Skeletal muscle cell (primary cell): ENCODE data around the gene ANKHD1.

Source experiments
- DNase-seq: peaks from one replicate; pipeline ENCODE4 v3.0.0-alpha.2; 2010; ENCODE audit warnings: low read depth
- H3K4me3 ChIP-seq: 2 replicates; pipeline ENCODE4 v1.5.1; 2011; ENCODE audit warnings: low read depth, mild to moderate bottlenecking, control low read depth, low read length, moderate library complexity

ANKHD1 gene

GRCh38 chr5:140555747-140556312, 154.2 kb downstream of the ANKHD1 start:
- peak overlapping the region; percentile 85 for H3K4me3 ChIP-seq
- no peak for DNase-seq

GRCh38 chr5:140556438-140556837, 154.8 kb downstream of the ANKHD1 start:
- DNase-seq, result no peak
- peak overlapping the region; percentile 85 for H3K4me3 ChIP-seq

GRCh38 chr5:140557136-140557805, 155.6 kb downstream of the ANKHD1 start, which contains the start of gene SRA1:
TSS of gene SRA1 (minus strand) at chr5:140557473. CDS start at chr5:140557452, 21 bp downstream.
- peak; percentile 59 for DNase-seq
- H3K4me3 ChIP-seq, result peak within 1 kb of the TSS; percentile 85

- no peak for DNase-seq
- H3K4me3 ChIP-seq, result no peak overlapping the region
Measured at GRCh38 chr5:140557965-140558364, 156.3 kb downstream of the ANKHD1 start.

- H3K4me3 ChIP-seq, result no peak overlapping the region
- DNase-seq, result no peak
Measured at GRCh38 chr5:140558542-140558941, 156.9 kb downstream of the ANKHD1 start.

- no peak for DNase-seq
- H3K4me3 ChIP-seq, result no peak overlapping the region
Measured at GRCh38 chr5:140560227-140560626, 158.6 kb downstream of the ANKHD1 start.

- H3K4me3 ChIP-seq, result no peak overlapping the region
- DNase-seq, result no peak
Measured at GRCh38 chr5:140561753-140562523, 160.3 kb downstream of the ANKHD1 start.

- no peak for DNase-seq
- peak overlapping the region; percentile 96 for H3K4me3 ChIP-seq
Measured at GRCh38 chr5:140563596-140563995, 162.0 kb downstream of the ANKHD1 start.

GRCh38 chr5:140564196-140565023, 162.8 kb downstream of the ANKHD1 start, which contains the start of the genes APBB3 and SLC35A4:
TSS of gene APBB3 (minus strand) at chr5:140564598. CDS start at chr5:140564245, 353 bp downstream.
TSS of gene SLC35A4 (plus strand) at chr5:140564828. CDS start at chr5:140567170, 2,342 bp downstream.
- peak within 1 kb of the TSS; percentile 96 for H3K4me3 ChIP-seq
- DNase-seq, result peak; percentile 97

GRCh38 chr5:140565024-140565779, 163.6 kb downstream of the ANKHD1 start:
- H3K4me3 ChIP-seq, result peak overlapping the region; percentile 96
- no peak for DNase-seq

GRCh38 chr5:140565780-140566095, 164.1 kb downstream of the ANKHD1 start:
- peak overlapping the region; percentile 96 for H3K4me3 ChIP-seq
- DNase-seq, result no peak

- DNase-seq, result no peak
Measured at GRCh38 chr5:140566665-140567064, 165.0 kb downstream of the ANKHD1 start.

GRCh38 chr5:140567136-140567818, 165.6 kb downstream of the ANKHD1 start:
- H3K4me3 ChIP-seq, result no peak overlapping the region
- DNase-seq, result no peak

More at GRCh38 chr5:140566665-140567064, 165.0 kb downstream of the ANKHD1 start:
- no peak overlapping the region for H3K4me3 ChIP-seq

- no peak for DNase-seq
- H3K4me3 ChIP-seq, result no peak overlapping the region
Measured at GRCh38 chr5:140567871-140568270, 166.2 kb downstream of the ANKHD1 start.

- DNase-seq, result no peak
- no peak overlapping the region for H3K4me3 ChIP-seq
Measured at GRCh38 chr5:140568443-140569063, 166.9 kb downstream of the ANKHD1 start.

GRCh38 chr5:140569197-140569596, 167.6 kb downstream of the ANKHD1 start:
- H3K4me3 ChIP-seq, result no peak overlapping the region
- DNase-seq, result no peak

- no peak overlapping the region for H3K4me3 ChIP-seq
- no peak for DNase-seq
Measured at GRCh38 chr5:140570058-140570457, 168.4 kb downstream of the ANKHD1 start.

- DNase-seq, result no peak
- H3K4me3 ChIP-seq, result no peak overlapping the region
Measured at GRCh38 chr5:140570488-140570887, 168.9 kb downstream of the ANKHD1 start.
